ENCODE results near the gene NAP1L1.

Gene NAP1L1

GRCh38 chr12:76123259-76124212 is 39.1 kb upstream of the NAP1L1 start:
- TF ChIP-seq OSR1 (CRISPR knock-in tag; IDR thresholded peaks at IDR 0.05) = no peak
- TF ChIP-seq ISL1 (CRISPR knock-in tag; IDR thresholded peaks at IDR 0.05) = no peak
- TF ChIP-seq POU6F1 (CRISPR knock-in tag; IDR thresholded peaks at IDR 0.05; ENCODE audit: borderline replicate concordance, low read depth) = no peak
- TF ChIP-seq TCF4 (CRISPR knock-in tag; IDR thresholded peaks at IDR 0.05; ENCODE audit: borderline replicate concordance) = no peak
- no peak for TF ChIP-seq PATZ1 (CRISPR knock-in tag; IDR thresholded peaks at IDR 0.05; ENCODE audit: borderline replicate concordance)
- ATAC-seq = peak; percentile 39; the same call in 2 of the 3 replicates

GRCh38 chr12:76119887-76120286 is 35.4 kb upstream of the NAP1L1 start:
- no peak for TF ChIP-seq TCF4 (CRISPR knock-in tag; IDR thresholded peaks at IDR 0.05; ENCODE audit: borderline replicate concordance)
- no peak for TF ChIP-seq GLIS3 (CRISPR knock-in tag; IDR thresholded peaks at IDR 0.05)
- no peak for ATAC-seq

- no peak for TF ChIP-seq TOX (CRISPR knock-in tag; IDR thresholded peaks at IDR 0.05; ENCODE audit: borderline replicate concordance)
- no peak for TF ChIP-seq PPARA (CRISPR knock-in tag; IDR thresholded peaks at IDR 0.05; ENCODE audit: borderline replicate concordance)
- TF ChIP-seq GLIS3 (CRISPR knock-in tag; IDR thresholded peaks at IDR 0.05) = no peak
- no peak for TF ChIP-seq ZC3H10 (CRISPR knock-in tag; IDR thresholded peaks at IDR 0.05)
- no peak for TF ChIP-seq ISL1 (CRISPR knock-in tag; IDR thresholded peaks at IDR 0.05)
- TF ChIP-seq CSRNP3 (CRISPR knock-in tag; IDR thresholded peaks at IDR 0.05) = no peak
- no peak for TF ChIP-seq ZNF8 (CRISPR knock-in tag; IDR thresholded peaks at IDR 0.05)
- no peak for TF ChIP-seq ZNF565 (CRISPR knock-in tag; conservative IDR thresholded peaks at IDR 0.05; ENCODE audit: low read depth)
- TF ChIP-seq POU6F1 (CRISPR knock-in tag; IDR thresholded peaks at IDR 0.05; ENCODE audit: borderline replicate concordance, low read depth) = no peak
- no peak for TF ChIP-seq CSDC2 (CRISPR knock-in tag; IDR thresholded peaks at IDR 0.05)
- no peak for TF ChIP-seq ZFP30 (CRISPR knock-in tag; IDR thresholded peaks at IDR 0.05)
- no peak for TF ChIP-seq PATZ1 (CRISPR knock-in tag; IDR thresholded peaks at IDR 0.05; ENCODE audit: borderline replicate concordance)
- no peak for TF ChIP-seq CREB5 (CRISPR knock-in tag; IDR thresholded peaks at IDR 0.05; ENCODE audit: low read depth)
- TF ChIP-seq RARB (CRISPR knock-in tag; IDR thresholded peaks at IDR 0.05) = no peak
- TF ChIP-seq ARNTL (CRISPR knock-in tag; IDR thresholded peaks at IDR 0.05; ENCODE audit: borderline replicate concordance, low read depth) = no peak
- TF ChIP-seq SNAI2 (CRISPR knock-in tag; IDR thresholded peaks at IDR 0.05) = no peak
- TF ChIP-seq OSR1 (CRISPR knock-in tag; IDR thresholded peaks at IDR 0.05) = no peak
- no peak for TF ChIP-seq BACH2 (CRISPR knock-in tag; IDR thresholded peaks at IDR 0.05; ENCODE audit: borderline replicate concordance)
- no peak for ATAC-seq
These were observed 33.3 kb upstream of the NAP1L1 start for GRCh38 chr12:76117751-76118150.

Measured in SK-N-SH treated with all-trans-retinoic acid at 6 μM for 48 hours (cell line).